GM18951 (cell line): ENCODE measurements around the gene MCF2L.

Source experiments
- POLR2A ChIP-seq: IDR thresholded peaks from 4 replicates; pipeline ENCODE4 v1.6.1; 2011; ENCODE audit warnings: mild to moderate bottlenecking; ENCODE audit not compliant: insufficient read length, insufficient read depth; ENCODE audit errors: extremely low read depth
- in situ Hi-C: fragments of 300-500 bp; cut with MboI; formaldehyde crosslinking; loops from one replicate; pipeline ENCODE4 v1.12.0; 2022; ENCODE audit warnings: low sequenced_read_pairs, mixed read lengths, inconsistent platforms; ENCODE audit not compliant: unreplicated experiment

The MCF2L gene

DNA sequence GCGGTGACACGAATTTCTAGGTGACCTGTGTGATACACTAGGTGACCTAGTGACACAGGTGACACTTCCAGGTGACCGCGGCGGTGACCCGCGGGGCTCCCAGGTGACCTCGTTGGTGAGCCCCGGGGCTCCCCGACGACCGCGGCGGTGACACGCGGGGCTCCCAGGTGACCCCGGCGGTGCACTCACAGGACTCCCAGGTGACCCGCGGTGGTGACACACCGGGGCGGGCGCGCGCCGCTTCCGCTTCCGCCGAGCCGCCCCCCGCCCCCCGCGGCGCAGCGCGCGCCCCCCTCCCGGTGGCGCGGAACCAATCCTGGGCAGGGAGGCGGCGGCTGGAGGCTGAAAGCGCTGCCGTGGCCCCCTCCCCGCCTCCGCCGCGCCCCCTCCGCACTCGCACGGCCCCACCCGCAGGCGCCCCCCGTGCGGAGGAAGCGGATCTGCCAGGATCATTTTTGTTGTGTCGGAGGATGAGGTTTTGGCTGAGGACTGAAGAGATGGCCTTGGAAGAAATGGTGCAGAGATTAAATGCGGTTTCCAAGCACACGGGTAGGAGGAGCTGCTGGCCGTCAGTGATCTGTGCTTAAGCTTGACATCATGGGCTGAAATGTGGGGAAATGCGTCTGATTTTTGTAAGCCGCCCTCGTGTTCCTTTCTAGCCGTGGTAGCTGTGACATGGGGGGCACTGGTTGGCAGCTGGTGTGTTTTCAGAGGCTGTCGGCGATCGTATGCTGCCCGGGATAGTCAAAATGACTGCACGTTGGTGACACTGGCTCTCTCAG is at the start of gene MCF2L:
TSS of gene MCF2L (plus strand) at position 305 of the 782 bp plus-strand sequence. CDS start at position 471, 166 bp downstream.
- TF ChIP-seq POLR2A, result no peak
- in situ Hi-C loops, result no loop called here

- in situ Hi-C loops, result no loop called here
- no peak for TF ChIP-seq POLR2A
Measured at GRCh38 chr13:112923962-112924361, 45.1 kb upstream of the MCF2L start.

DNA sequence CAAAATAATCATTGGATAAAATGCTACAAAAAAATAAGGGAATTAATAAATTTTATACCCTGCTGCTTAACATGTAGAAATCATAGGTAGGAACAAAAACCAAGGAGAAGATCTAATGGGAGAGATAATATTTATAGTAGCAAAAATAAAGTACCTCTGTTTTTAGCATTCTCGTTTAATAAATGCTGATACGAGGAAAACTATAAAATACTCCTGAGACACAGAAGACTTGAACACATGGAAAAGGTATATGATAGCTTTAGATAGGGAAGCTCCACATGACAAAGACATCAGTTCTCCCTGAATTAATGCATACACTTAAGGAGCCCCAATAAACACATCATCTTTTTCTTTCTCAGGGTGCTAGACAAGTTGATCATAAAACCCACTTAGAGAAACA is 44.6 kb upstream of the MCF2L start:
- TF ChIP-seq POLR2A, result no peak
- in situ Hi-C loops, result no loop called here

DNA sequence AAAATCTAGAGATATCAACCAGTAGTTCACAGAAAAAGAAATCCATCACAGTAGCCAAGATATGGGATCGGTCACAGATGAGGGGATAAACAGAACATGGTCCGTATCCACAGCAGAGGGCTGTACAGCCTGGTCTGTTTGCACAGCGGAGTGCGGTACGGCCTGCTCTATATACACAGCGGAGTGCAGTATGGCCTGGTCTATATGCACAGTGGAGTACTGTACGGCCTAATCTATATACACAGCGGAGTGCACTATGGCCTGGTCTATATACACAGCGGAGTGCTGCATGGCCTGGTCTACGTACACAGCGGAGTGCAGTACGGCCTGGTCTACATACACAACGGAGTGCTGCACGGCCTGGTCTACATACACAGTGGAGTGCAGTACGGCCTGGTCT is 43.0 kb upstream of the MCF2L start:
- in situ Hi-C loops, result loop anchor here (25.0 kb wide), 1 partner anchor 636 kb away; no protein-coding TSS in a partner anchor
- no peak for TF ChIP-seq POLR2A

DNA sequence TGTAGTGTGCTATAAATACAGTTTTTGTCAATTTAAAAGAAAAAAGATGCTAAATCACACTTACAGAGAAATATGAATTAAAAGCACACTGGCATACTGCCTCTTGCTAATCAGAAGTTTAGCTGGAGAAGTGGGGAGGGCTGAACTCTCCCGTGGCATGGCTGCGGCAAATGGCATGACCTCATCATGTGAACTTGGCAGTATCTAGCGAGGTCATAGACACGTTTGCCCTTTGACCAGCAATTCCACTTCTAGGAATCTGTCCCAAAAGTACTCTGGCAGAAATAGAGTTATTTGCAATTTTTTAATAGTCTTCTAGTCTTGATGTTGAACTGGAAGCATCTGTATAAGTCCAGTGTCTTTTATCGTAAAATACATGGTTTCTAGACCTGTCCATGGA is 42.0 kb upstream of the MCF2L start:
- in situ Hi-C loops, result loop anchor here (25.0 kb wide), 1 partner anchor 635 kb away; no protein-coding TSS in a partner anchor
- TF ChIP-seq POLR2A, result no peak

- in situ Hi-C loops, result loop anchor here (25.0 kb wide), 1 partner anchor 634 kb away; no protein-coding TSS in a partner anchor
- TF ChIP-seq POLR2A, result no peak
Measured at GRCh38 chr13:112928020-112928971, 40.7 kb upstream of the MCF2L start.

DNA sequence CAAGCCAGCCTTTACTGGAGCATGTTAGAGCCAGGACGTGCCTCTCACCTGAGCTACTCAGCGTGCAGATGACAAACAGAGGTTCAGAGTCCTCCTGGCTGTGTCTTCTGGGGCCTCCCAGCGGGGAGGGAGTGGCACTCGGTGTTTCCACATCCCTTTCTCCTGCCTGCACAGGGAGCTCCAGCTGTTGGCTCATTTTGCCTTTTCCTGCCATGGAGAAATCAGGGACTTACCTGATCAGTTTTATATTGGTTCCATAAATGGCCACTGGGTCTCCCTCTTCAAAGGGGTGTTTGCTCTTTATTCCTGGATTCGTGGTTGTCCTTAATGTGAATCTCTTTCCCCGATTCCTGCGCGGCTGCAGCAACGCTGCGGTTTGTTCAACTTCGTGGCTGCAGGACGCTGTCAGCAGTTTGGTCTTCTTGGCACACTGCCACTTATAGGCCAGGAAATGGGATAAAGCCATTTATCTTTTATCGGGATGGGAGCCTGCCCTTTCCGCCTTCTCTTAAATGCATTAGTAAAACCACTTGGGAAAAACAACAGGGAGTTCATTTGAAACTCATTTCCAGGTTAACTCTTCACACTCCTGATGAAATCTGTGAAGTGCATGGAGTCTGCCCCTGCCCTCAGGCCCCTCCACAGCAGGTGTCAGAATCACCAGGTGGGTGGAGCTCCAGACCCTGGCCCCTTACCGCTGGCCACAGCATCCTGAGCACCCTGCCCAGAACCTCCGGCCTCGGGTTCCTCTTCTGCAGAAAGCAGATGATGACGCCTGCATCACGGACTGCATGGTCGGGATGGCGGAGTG is 39.8 kb upstream of the MCF2L start:
- in situ Hi-C loops, result loop anchor here (25.0 kb wide), 1 partner anchor 633 kb away; no protein-coding TSS in a partner anchor
- TF ChIP-seq POLR2A, result no peak

GRCh38 chr13:112929783-112930055 is 39.3 kb upstream of the MCF2L start:
- in situ Hi-C loops, result loop anchor here (25.0 kb wide), 1 partner anchor 633 kb away; no protein-coding TSS in a partner anchor
- TF ChIP-seq POLR2A, result no peak

- in situ Hi-C loops, result loop anchor here (25.0 kb wide), 1 partner anchor 632 kb away; no protein-coding TSS in a partner anchor
- no peak for TF ChIP-seq POLR2A
Measured at GRCh38 chr13:112930192-112930591, 38.8 kb upstream of the MCF2L start.

- TF ChIP-seq POLR2A, result no peak
- in situ Hi-C loops, result loop anchor here (25.0 kb wide), 1 partner anchor 631 kb away; no protein-coding TSS in a partner anchor
Measured at GRCh38 chr13:112931028-112931934, 37.7 kb upstream of the MCF2L start.

DNA sequence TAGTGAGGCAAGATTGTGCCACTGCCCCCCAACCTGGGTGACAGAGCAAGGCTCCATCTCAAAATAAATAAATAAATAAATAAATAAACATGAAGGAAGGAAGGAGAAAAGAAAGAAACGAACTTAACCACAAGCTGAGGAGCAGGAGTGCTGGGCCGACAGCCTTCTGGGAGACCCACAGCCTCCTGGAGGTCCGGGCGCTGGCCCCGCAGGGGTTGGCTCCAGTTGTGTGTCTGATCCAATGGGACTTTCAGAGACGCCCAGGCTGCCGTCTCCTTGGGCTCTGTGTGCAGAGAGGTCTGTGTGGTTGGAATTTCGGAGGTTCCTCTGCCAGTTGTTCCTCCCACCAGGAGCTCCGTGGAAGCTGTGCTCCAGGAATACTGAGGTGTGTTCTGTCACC is 36.0 kb upstream of the MCF2L start:
- TF ChIP-seq POLR2A, result no peak
- in situ Hi-C loops, result loop anchor here (25.0 kb wide), 1 partner anchor 629 kb away; no protein-coding TSS in a partner anchor

DNA sequence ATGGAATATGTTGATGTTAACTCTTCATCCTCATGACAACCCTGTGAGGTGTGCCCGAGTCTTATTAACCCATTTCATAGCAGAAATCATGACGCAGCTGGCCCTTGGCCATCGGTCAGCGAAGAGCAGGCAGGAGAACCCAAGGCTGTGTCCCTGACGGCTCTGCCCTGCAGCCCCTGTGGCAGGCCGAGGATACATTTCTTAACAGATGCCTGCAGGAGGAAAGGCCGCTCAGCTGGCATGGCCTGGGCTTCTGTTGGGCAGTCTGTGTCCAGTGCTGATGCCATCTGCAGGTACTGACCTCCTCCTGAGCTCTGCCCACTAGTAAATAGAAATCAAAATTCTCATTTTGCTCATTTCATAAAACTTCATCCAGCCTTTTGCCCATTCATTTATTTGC is 35.4 kb upstream of the MCF2L start:
- in situ Hi-C loops, result loop anchor here (25.0 kb wide), 1 partner anchor 629 kb away; no protein-coding TSS in a partner anchor
- no peak for TF ChIP-seq POLR2A

DNA sequence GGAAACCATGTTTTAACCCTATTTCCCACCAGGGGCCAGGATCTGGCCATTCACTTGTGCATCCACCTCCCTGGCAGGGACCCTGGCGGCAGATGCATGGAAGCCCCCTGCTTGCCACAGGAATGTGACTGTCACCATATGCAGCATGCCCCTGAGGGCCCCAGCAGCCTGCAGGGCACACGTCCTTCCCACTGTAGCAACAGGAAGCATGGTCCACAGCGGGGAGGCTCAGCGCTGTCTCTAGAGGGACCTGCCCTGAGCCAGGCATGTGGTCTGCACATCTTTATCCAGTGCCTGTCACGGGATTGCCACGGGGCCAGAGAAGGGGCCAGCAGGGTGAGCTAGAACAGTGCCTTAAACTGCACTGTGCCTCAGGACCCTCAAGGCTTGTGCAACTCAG is 34.9 kb upstream of the MCF2L start:
- no peak for TF ChIP-seq POLR2A
- in situ Hi-C loops, result loop anchor here (25.0 kb wide), 1 partner anchor 628 kb away; no protein-coding TSS in a partner anchor
